ENCODE measurements around the gene GSTM3. TPM values are rescaled to one million over a fixed set of nuclear protein-coding genes. Genes with fewer than 3 reads are reported as not detected.

Gene GSTM3
- total and polyA plus RNA-seq, 10 of the 15 experiments (the other 5 are each of a cell fraction or from before 2014, with no cell fraction given): not detected

DNA sequence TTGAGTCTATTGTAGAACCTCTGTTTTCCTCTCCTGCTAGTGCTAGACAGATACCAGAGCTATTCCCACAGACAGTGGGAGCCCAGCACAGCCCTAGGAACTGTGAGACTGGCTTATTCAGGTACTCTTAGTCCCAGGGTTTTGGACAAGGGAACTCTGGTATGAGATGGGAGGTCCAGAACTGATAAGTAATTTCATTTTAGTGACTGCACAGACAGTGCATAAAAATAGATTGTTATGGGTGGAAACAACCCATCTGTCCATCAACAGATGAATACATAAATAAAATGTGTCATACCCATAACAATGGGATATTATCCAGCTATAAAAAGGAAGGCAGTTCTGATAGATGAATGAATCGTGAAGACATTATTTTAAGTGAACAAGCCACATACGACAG, 13.9 kb upstream of the GSTM3 start (continued):
- TF ChIP-seq ATF7 (IDR thresholded peaks at IDR 0.05; ENCODE audit: low read depth) (no peak), ATF2 (IDR thresholded peaks at IDR 0.05; ENCODE audit: low read length) (no peak), TCF3 (IDR thresholded peaks at IDR 0.05; ENCODE audit: borderline replicate concordance, insufficient read depth, low read depth, low read length) (no peak), MEF2B (IDR thresholded peaks at IDR 0.05; ENCODE audit: partially characterized antibody, poor library complexity, severe bottlenecking) (no peak), GABPA (IDR thresholded peaks at IDR 0.05; ENCODE audit: low read depth) (no peak), NFYA (IDR thresholded peaks at IDR 0.05; ENCODE audit: borderline replicate concordance, low read depth, low read length) (no peak)

DNA sequence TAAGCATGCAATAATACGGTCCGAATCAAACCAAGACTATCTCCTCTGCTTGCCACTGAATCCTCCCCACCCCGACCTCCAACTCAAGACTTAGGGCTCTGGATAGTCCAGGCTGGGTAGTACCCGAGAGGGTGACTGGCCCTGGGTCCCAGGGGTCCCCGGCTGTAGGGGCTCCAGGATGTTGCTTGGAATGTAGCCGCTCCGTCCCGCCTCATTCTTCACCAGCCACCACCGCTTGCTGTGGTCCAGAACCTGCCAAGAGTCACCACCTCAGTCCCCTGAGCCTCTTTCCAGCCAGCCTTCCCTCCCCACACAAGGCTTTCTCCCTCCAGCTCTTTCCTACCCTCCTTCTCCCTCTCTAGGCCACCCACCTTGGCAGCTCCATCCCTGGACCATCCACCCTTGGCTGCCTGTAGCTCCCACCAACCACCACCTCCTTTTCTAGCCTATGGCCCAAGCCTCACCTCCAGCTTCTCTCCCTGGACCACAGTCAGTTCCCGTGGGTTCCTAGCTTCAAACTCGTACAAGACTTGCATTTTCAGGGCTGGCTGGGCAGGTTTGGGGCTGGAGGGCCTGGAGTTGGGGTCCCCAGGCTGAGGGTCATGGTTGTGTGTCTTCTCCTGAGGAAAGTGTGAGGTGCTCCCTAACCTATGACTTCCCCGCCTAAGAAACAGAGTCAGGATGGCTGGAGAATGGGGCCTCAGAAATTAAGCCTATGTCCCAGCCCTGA, 10.9 kb upstream of the GSTM3 start:
- Histone ChIP-seq H3K4me3 (no peak overlapping the region), H3K4me2 (ENCODE audit: control insufficient read depth, insufficient read depth) (no peak overlapping the region), H3K27ac (ENCODE audit: control insufficient read depth, insufficient read depth) (no peak overlapping the region), H3K27me3 (replicated peaks in 1 of 2; ENCODE audit: control insufficient read depth in 2 of 2, insufficient read depth in 2 of 2, low read length in 1 of 2) (peaks cover 8 to 13% of the 10 kb centered on the region in 2 experiments), H3K9me3 (replicated peaks; ENCODE audit: control insufficient read depth, insufficient read depth, low read length) (no peaks in the 10 kb centered on the region; the same call in 2 of the 3 replicates), H3K36me3 (ENCODE audit: control insufficient read depth in 2 of 2, insufficient read depth in 2 of 2, low read length in 1 of 2) (no peaks in the 10 kb centered on the region), H3K79me2 (ENCODE audit: control insufficient read depth, insufficient read depth, low read length) (no peaks in the 10 kb centered on the region), H2AFZ (ENCODE audit: control insufficient read depth, low read depth, low read length) (no peak overlapping the region), H4K20me1 (ENCODE audit: control insufficient read depth, insufficient read depth) (no peaks in the 10 kb centered on the region), H3K4me1 (ENCODE audit: control insufficient read depth, insufficient read depth, low read length) (no peaks in the 10 kb centered on the region), H3K9ac (ENCODE audit: control insufficient read depth, insufficient read depth, low read length) (no peak overlapping the region)
- SMC1A ChIA-PET (ENCODE audit: uncharacterized antibody, unreplicated experiment): no interaction called here
- ATAC-seq (no peak), FAIRE-seq (no peak), DNase-seq (ENCODE audit: low read depth, low spot score) (no peak)
- RAD21 ChIA-PET (ENCODE audit: unreplicated experiment): no interaction called here
- CTCF ChIA-PET: interaction anchor here (0.6 kb wide), 1 partner anchor 630 kb away, joined by 3 read pairs; no protein-coding TSS in a partner anchor
- 35% methylated on average over 12 of the region's 12 CpGs for WGBS (ENCODE audit: insufficient coverage, insufficient replicate concordance, low lambda C conversion rate, missing lambda C conversion rate)
- TF ChIP-seq, protein P1, sequence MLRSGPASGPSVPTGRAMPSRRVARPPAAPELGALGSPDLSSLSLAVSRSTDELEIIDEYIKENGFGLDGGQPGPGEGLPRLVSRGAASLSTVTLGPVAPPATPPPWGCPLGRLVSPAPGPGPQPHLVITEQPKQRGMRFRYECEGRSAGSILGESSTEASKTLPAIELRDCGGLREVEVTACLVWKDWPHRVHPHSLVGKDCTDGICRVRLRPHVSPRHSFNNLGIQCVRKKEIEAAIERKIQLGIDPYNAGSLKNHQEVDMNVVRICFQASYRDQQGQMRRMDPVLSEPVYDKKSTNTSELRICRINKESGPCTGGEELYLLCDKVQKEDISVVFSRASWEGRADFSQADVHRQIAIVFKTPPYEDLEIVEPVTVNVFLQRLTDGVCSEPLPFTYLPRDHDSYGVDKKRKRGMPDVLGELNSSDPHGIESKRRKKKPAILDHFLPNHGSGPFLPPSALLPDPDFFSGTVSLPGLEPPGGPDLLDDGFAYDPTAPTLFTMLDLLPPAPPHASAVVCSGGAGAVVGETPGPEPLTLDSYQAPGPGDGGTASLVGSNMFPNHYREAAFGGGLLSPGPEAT (IDR thresholded peaks at IDR 0.05; ENCODE audit: low read depth): no peak
- TF ChIP-seq SRF (IDR thresholded peaks at IDR 0.05; ENCODE audit: low read depth in 2 of 2, low read length in 2 of 2) (no peak), PAX5 (IDR thresholded peaks at IDR 0.05; ENCODE audit: borderline replicate concordance, low read depth, low read length) (no peak)
- intact Hi-C loops (cut with micrococcal nuclease; ENCODE audit: unreplicated experiment): no loop called here
- in situ Hi-C loops (cut with MboI): no loop called here
- BruUV-seq (replicated peaks): no TSS peak
- POLR2A ChIA-PET: no interaction called here

Data from GM12878 (cell line).